GM23338 (cell line): ENCODE data around the gene CD3D. TPM values are rescaled to one million over a fixed set of nuclear protein-coding genes. Genes with fewer than 3 reads are reported as not detected.

ENCODE experiments used
- ATAC-seq: fragments of 200-7000 bp; cut with Tn5 transposase; 3 replicates; pipeline ENCODE4 v1.9.1; 2020
- DNase-seq: peaks from one replicate; pipeline ENCODE4 v3.0.0-alpha.2; 2015; ENCODE audit warnings: low spot score
- H2AFZ ChIP-seq: fragments of 200-600 bp; sonication (generic); 2 replicates; pipeline ENCODE4 v1.8.0; 2016; ENCODE audit warnings: antibody characterized with exemption, mild to moderate bottlenecking, moderate library complexity
- H3F3A ChIP-seq: fragments of 200-600 bp; sonication (generic); replicated peaks from 2 replicates; pipeline ENCODE4 v1.8.0; 2017; ENCODE audit warnings: antibody characterized with exemption, mixed run types, low read depth
- H3K27ac ChIP-seq: fragments of 200-600 bp; sonication (generic); 2 replicates; pipeline ENCODE4 v1.6.1; 2016; ENCODE audit warnings: low read depth
- H3K27me3 ChIP-seq: fragments of 200-600 bp; sonication (generic); 2 replicates; pipeline ENCODE4 v1.8.0; 2016; ENCODE audit warnings: mild to moderate bottlenecking, mixed run types, moderate library complexity; ENCODE audit not compliant: insufficient read depth
- H3K36me3 ChIP-seq: fragments of 200-600 bp; sonication (generic); 2 replicates; pipeline ENCODE4 v1.8.0; 2016; ENCODE audit warnings: mild to moderate bottlenecking; ENCODE audit not compliant: insufficient read depth
- H3K4me1 ChIP-seq: fragments of 200-600 bp; sonication (generic); 2 replicates; pipeline ENCODE4 v1.8.0; 2016; ENCODE audit warnings: mild to moderate bottlenecking, moderate library complexity; ENCODE audit not compliant: insufficient read depth
- H3K4me2 ChIP-seq: fragments of 200-600 bp; sonication (generic); 2 replicates; pipeline ENCODE4 v1.7.1; 2017; ENCODE audit warnings: mixed run types
- H3K4me3 ChIP-seq: fragments of 200-600 bp; sonication (generic); 2 replicates; pipeline ENCODE4 v1.6.1; 2016; ENCODE audit warnings: mixed run types
- H3K79me2 ChIP-seq: fragments of 200-600 bp; sonication (generic); replicated peaks from 2 replicates; pipeline ENCODE4 v1.8.0; 2017; ENCODE audit warnings: mild to moderate bottlenecking; ENCODE audit not compliant: insufficient read depth
- H3K9me2 ChIP-seq: fragments of 200-600 bp; sonication (generic); 2 replicates; pipeline ENCODE4 v1.8.0; 2017; ENCODE audit not compliant: insufficient read depth
- H4K20me1 ChIP-seq: fragments of 200-600 bp; sonication (generic); replicated peaks from 2 replicates; pipeline ENCODE4 v1.8.0; 2017; ENCODE audit warnings: mild to moderate bottlenecking; ENCODE audit not compliant: insufficient read depth
- H3K27ac Mint-ChIP-seq: 2 replicates; pipeline ENCODE4 v1.8.0; 2020; ENCODE audit warnings: inconsistent platforms, mild to moderate bottlenecking, moderate library complexity, mixed read lengths
- H3K27me3 Mint-ChIP-seq: 3 replicates; pipeline ENCODE4 v1.8.0; 2022; ENCODE audit warnings: low read depth, mild to moderate bottlenecking, moderate library complexity, mixed read lengths, inconsistent platforms; ENCODE audit not compliant: insufficient read depth, poor library complexity
- H3K36me3 Mint-ChIP-seq: 3 replicates; pipeline ENCODE4 v1.8.0; 2021; ENCODE audit warnings: low read depth, mild to moderate bottlenecking, inconsistent platforms, moderate library complexity, mixed read lengths
- H3K4me1 Mint-ChIP-seq: 3 replicates; pipeline ENCODE4 v1.8.0; 2020; ENCODE audit warnings: mild to moderate bottlenecking, inconsistent platforms, mixed read lengths
- H3K4me3 Mint-ChIP-seq: 3 replicates; pipeline ENCODE4 v1.8.0; 2021; ENCODE audit warnings: moderate library complexity, mild to moderate bottlenecking, inconsistent platforms, mixed read lengths
- H3K9me3 Mint-ChIP-seq: 3 replicates; pipeline ENCODE4 v1.8.0; 2020; ENCODE audit warnings: moderate library complexity, mild to moderate bottlenecking, inconsistent platforms, mixed read lengths
- ETS1 ChIP-seq: IDR thresholded peaks from 2 replicates; pipeline ENCODE4 v1.6.1; 2016; ENCODE audit warnings: antibody characterized with exemption
- EZH2 ChIP-seq: fragments of 200-600 bp; sonication (generic); IDR thresholded peaks from one replicate; pipeline ENCODE4 v1.8.0; 2017; ENCODE audit warnings: antibody characterized with exemption, mild to moderate bottlenecking, low read depth; ENCODE audit not compliant: unreplicated experiment
- JUNB ChIP-seq: IDR thresholded peaks from one replicate; pipeline ENCODE4 v1.6.1; 2016; ENCODE audit warnings: antibody characterized with exemption; ENCODE audit not compliant: unreplicated experiment
- NANOG ChIP-seq: IDR thresholded peaks from 2 replicates; pipeline ENCODE4 v1.6.1; 2016; ENCODE audit warnings: antibody characterized with exemption, borderline replicate concordance
- POLR2AphosphoS5 ChIP-seq: IDR thresholded peaks from 2 replicates; pipeline ENCODE4 v1.6.1; 2016; ENCODE audit warnings: antibody characterized with exemption, low read depth
- ZNF114 ChIP-seq: fragments of 250-450 bp; sonication (Bioruptor Pico); IDR thresholded peaks from 2 replicates; pipeline ENCODE4 v1.5.0; 2020; ENCODE audit warnings: mild to moderate bottlenecking, moderate library complexity
- polyA plus RNA-seq: library from polyadenylated mRNA; unstranded; fragments of >200 nt; fragmentation: Nextera tagmentation; extraction: Ambion mirVana; gene quantifications from 2 replicates; pipeline ENCODE4 v1.2.1, GENCODE V29; 2016
- total RNA-seq: library from RNA; depleted of rRNA; stranded (reverse); fragments of >200 nt; shearing (Covaris generic); gene quantifications from 2 replicates; pipeline ENCODE4 v1.2.3, GENCODE V29; 2014
- TF ChIP-seq, protein P1 (sequence below): IDR thresholded peaks from one replicate; pipeline ENCODE4 v1.6.1; 2018; ENCODE audit warnings: antibody characterized with exemption; ENCODE audit not compliant: unreplicated experiment
- TF ChIP-seq, protein P2 (sequence below), 2 experiments: fragments of 200-600 bp in 1 of 2; sonication (generic) in 1 of 2; conservative IDR thresholded peaks; 2 replicates each; pipeline versions ENCODE4 v1.5.1 to v1.6.1; 2016 to 2017; ENCODE audit warnings: antibody characterized with exemption in 2 of 2, low read depth in 2 of 2, mild to moderate bottlenecking in 2 of 2, moderate library complexity in 1 of 2

The CD3D gene
- total and polyA plus RNA-seq, 2 experiments from 2014 or later: not detected

DNA sequence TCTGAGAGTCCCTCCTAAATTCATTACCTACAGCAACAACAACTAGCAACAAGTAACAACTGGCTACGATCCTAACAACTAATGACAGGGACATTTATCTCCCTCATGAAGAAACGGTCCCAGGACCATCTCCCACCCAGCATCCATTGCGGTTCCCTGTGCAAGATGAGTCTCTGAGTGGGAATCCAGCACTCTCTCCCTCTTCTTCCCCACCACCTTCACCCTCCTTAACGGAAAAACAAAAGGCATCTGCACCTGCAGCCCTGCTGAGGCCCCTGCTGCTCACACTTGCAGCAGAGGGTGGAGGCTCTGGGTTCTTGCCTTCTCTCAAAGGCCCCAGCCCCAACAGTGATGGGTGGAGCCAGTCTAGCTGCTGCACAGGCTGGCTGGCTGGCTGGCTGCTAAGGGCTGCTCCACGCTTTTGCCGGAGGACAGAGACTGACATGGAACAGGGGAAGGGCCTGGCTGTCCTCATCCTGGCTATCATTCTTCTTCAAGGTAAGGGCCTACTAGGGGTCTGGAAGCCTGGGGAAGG is 1.5 kb upstream of the CD3D start, which contains the start of gene CD3G:
Gene CD3G, plus strand, starts transcription at position 364 of the 535 bp plus-strand sequence. Its CDS starts 80 bp downstream, at position 444.
- Mint-ChIP-seq H3K4me1 (peaks cover 2% of the 10 kb centered on the region; the same call in 2 of the 3 replicates), H3K27ac (no peak within 1 kb of the TSS), H3K4me3 (no peak within 1 kb of the TSS), H3K27me3 (peaks cover 10% of the 10 kb centered on the region), H3K9me3 (no peaks in the 10 kb centered on the region; the same call in 2 of the 3 replicates), H3K36me3 (no peaks in the 10 kb centered on the region)
- Histone ChIP-seq H3K4me3 (no peak within 1 kb of the TSS), H3K4me1 (no peaks in the 10 kb centered on the region), H3K79me2 (no peaks in the 10 kb centered on the region), H3K36me3 (no peaks in the 10 kb centered on the region), H3K9me2 (no peaks in the 10 kb centered on the region), H4K20me1 (no peaks in the 10 kb centered on the region), H2AFZ (no peak within 1 kb of the TSS), H3K27me3 (0 out of 2 replicates have a peak, but pooled peaks cover 5% of the 10 kb centered on the region), H3F3A (no peaks in the 10 kb centered on the region), H3K4me2 (no peak within 1 kb of the TSS), H3K27ac (no peak within 1 kb of the TSS)
- ATAC-seq (no peak), DNase-seq (no peak)
- TF ChIP-seq ZNF114: no peak
- no peak for TF ChIP-seq EZH2
- no peak for TF ChIP-seq ETS1
- no peak for TF ChIP-seq JUNB
- no peak for TF ChIP-seq POLR2AphosphoS5
- TF ChIP-seq, protein P1, sequence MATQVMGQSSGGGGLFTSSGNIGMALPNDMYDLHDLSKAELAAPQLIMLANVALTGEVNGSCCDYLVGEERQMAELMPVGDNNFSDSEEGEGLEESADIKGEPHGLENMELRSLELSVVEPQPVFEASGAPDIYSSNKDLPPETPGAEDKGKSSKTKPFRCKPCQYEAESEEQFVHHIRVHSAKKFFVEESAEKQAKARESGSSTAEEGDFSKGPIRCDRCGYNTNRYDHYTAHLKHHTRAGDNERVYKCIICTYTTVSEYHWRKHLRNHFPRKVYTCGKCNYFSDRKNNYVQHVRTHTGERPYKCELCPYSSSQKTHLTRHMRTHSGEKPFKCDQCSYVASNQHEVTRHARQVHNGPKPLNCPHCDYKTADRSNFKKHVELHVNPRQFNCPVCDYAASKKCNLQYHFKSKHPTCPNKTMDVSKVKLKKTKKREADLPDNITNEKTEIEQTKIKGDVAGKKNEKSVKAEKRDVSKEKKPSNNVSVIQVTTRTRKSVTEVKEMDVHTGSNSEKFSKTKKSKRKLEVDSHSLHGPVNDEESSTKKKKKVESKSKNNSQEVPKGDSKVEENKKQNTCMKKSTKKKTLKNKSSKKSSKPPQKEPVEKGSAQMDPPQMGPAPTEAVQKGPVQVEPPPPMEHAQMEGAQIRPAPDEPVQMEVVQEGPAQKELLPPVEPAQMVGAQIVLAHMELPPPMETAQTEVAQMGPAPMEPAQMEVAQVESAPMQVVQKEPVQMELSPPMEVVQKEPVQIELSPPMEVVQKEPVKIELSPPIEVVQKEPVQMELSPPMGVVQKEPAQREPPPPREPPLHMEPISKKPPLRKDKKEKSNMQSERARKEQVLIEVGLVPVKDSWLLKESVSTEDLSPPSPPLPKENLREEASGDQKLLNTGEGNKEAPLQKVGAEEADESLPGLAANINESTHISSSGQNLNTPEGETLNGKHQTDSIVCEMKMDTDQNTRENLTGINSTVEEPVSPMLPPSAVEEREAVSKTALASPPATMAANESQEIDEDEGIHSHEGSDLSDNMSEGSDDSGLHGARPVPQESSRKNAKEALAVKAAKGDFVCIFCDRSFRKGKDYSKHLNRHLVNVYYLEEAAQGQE: no peak
- TF ChIP-seq, protein P2, sequence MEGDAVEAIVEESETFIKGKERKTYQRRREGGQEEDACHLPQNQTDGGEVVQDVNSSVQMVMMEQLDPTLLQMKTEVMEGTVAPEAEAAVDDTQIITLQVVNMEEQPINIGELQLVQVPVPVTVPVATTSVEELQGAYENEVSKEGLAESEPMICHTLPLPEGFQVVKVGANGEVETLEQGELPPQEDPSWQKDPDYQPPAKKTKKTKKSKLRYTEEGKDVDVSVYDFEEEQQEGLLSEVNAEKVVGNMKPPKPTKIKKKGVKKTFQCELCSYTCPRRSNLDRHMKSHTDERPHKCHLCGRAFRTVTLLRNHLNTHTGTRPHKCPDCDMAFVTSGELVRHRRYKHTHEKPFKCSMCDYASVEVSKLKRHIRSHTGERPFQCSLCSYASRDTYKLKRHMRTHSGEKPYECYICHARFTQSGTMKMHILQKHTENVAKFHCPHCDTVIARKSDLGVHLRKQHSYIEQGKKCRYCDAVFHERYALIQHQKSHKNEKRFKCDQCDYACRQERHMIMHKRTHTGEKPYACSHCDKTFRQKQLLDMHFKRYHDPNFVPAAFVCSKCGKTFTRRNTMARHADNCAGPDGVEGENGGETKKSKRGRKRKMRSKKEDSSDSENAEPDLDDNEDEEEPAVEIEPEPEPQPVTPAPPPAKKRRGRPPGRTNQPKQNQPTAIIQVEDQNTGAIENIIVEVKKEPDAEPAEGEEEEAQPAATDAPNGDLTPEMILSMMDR (conservative IDR thresholded peaks at IDR 0.05; ENCODE audit: low read depth in 2 of 2): no peak

- no peaks in the 10 kb centered on the region for H3K36me3 Mint-ChIP-seq
- no peak overlapping the region for H3K4me3 Mint-ChIP-seq
- H3K27me3 Mint-ChIP-seq: peaks cover 10% of the 10 kb centered on the region
- TF ChIP-seq ZNF114 (no peak), NANOG (no peak), EZH2 (no peak), POLR2AphosphoS5 (no peak)
Measured at GRCh38 chr11:118343248-118343647, 743 bp upstream of the CD3D start.

More at GRCh38 chr11:118343248-118343647, 743 bp upstream of the CD3D start:
- Mint-ChIP-seq H3K9me3 (no peaks in the 10 kb centered on the region; the same call in 2 of the 3 replicates), H3K4me1 (no peaks in the 10 kb centered on the region), H3K27ac (no peak overlapping the region)
- H3F3A ChIP-seq: no peaks in the 10 kb centered on the region
- 0 out of 2 replicates have a peak, but pooled peaks cover 5% of the 10 kb centered on the region for H3K27me3 ChIP-seq
- H3K4me1 ChIP-seq: no peaks in the 10 kb centered on the region
- DNase-seq (no peak), ATAC-seq (no peak)
- no peak overlapping the region for H3K4me2 ChIP-seq
- no peaks in the 10 kb centered on the region for H4K20me1 ChIP-seq
- no peak overlapping the region for H3K4me3 ChIP-seq
- no peaks in the 10 kb centered on the region for H3K36me3 ChIP-seq
- no peaks in the 10 kb centered on the region for H3K9me2 ChIP-seq
- H2AFZ ChIP-seq: no peak overlapping the region
- H3K79me2 ChIP-seq: no peaks in the 10 kb centered on the region
- no peak overlapping the region for H3K27ac ChIP-seq
